ENCODE results near the gene ZNF213. TPM values are rescaled to one million over a fixed set of nuclear protein-coding genes. Genes with fewer than 3 reads are reported as not detected.
"Not testable (repeated sequence)": the region's sequence is repeated elsewhere in the genome, so short reads cannot be mapped to it uniquely, and the experiment has no call there.

Gene ZNF213
- total and polyA plus RNA-seq, 3 experiments from 2014 or later, result 3.8 to 10.5 (median 10.4) TPM

DNA sequence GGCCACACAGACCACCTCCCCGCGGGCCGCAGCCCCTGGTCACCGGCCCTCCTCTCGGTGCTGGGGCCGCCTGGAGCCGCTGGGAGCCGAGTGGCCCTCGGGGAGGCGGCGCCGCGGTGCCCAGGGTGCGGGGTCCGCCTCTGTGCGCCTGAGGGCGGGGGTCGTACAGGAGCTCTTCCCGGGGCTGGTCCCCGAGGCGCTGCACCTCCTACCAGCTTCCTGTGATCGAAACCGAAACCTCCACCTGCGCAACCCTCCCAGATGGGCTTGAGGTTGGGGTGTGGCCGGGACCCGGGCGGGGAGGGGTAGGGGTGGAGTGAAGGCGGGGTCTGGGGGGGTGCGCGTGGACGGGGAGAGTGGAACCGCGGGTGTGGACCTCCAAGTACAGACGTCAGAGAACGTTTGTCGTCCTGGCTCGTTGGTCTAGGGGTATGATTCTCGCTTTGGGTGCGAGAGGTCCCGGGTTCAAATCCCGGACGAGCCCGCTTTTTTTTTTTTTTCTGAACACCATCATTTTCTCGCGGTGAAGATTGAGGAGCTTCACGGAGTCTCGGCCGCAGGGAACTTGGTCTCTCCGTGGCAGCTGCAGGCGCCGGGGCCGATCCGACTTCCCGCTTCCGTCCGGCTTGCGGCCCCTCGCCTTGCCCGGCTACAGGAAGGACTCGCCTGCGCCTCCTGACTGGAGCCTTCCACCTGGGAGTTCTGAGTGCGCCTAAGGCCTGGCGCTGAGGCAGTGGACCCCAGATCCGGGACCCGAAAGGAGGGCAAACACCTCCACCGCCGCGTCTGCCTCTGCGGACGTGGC is 23.9 kb downstream of the ZNF213 start:
- Histone ChIP-seq H3K9me3 (ENCODE audit: low read length) (no peaks in the 10 kb centered on the region), H3K27me3 (ENCODE audit: insufficient read depth, low read length, poor library complexity, severe bottlenecking) (no peaks in the 10 kb centered on the region), H3K4me3 (ENCODE audit: low read length) (peak overlapping the region; percentile 87), H3K36me3 (ENCODE audit: insufficient read depth, low read length) (no peaks in the 10 kb centered on the region), H3K27ac (ENCODE audit: low read depth, low read length) (peak overlapping the region; percentile 82), H3K4me1 (ENCODE audit: insufficient read depth, low read length) (peaks cover 24% of the 10 kb centered on the region)
- Mint-ChIP-seq H3K27ac (peak overlapping the region; percentile 89 to 99 (median 96)), H3K9me3 (peaks cover 4 to 26% (median 17%) of the 10 kb centered on the region in 5 donors), H3K4me1 (peaks cover 21 to 32% (median 25%) of the 10 kb centered on the region in 3 donors), H3K4me3 (peak overlapping the region; percentile 86 to 96 (median 91)), H3K36me3 (peaks cover 0 to 11% (median 4%) of the 10 kb centered on the region in 3 donors), H3K27me3 (peaks cover 0 to 16% of the 10 kb centered on the region in 2 donors)
- DNase-seq, result peak; percentile 92 to 97 (median 93)
- ChIA-PET POLR2A (interaction anchor here (0.6 to 3.1 kb wide), 20 partner anchors 9 to 179 kb away, joined by 3 to 29 read pairs (median 4); partner anchors contain the start of genes PKMYT1, TIGD7, TNFRSF12A and ZNF213), CTCF (interaction anchor here (0.8 to 6.5 kb wide), 12 partner anchors 9 to 355 kb away, joined by 3 to 44 read pairs (median 4); partner anchors contain the start of gene ZNF213)

GRCh38 chr16:3161235-3162018 is 26.6 kb downstream of the ZNF213 start:
- Histone ChIP-seq H3K36me3 (ENCODE audit: insufficient read depth, low read length) (no peaks in the 10 kb centered on the region), H3K9me3 (ENCODE audit: low read length) (no peaks in the 10 kb centered on the region), H3K4me3 (ENCODE audit: low read length) (no peak overlapping the region), H3K27ac (ENCODE audit: low read depth, low read length) (no peak overlapping the region), H3K27me3 (ENCODE audit: insufficient read depth, low read length, poor library complexity, severe bottlenecking) (no peaks in the 10 kb centered on the region), H3K4me1 (ENCODE audit: insufficient read depth, low read length) (peaks cover 29% of the 10 kb centered on the region)
- Mint-ChIP-seq H3K27me3 (peaks cover 0 to 16% of the 10 kb centered on the region in 2 donors), H3K4me3 (peak overlapping the region in 5 of 7 donors; percentile 37 to 81 (median 55)), H3K4me1 (peaks cover 31 to 38% (median 34%) of the 10 kb centered on the region in 3 donors), H3K36me3 (peaks cover 0 to 11% (median 4%) of the 10 kb centered on the region in 3 donors), H3K27ac (peak overlapping the region in 2 of 8 donors; percentile 21 to 79), H3K9me3 (peaks cover 2 to 9% (median 7%) of the 10 kb centered on the region in 5 donors)
- ChIA-PET POLR2A (interaction anchor here (1.3 kb wide), 1 partner anchor 10 kb away, joined by 5 read pairs; no protein-coding TSS in a partner anchor), CTCF (interaction anchor here (1.1 to 6.5 kb wide), 6 partner anchors 11 to 240 kb away, joined by 3 to 44 read pairs (median 3); partner anchors contain the start of genes ZNF174 and ZSCAN32)
- DNase-seq, result no peak

- no peak overlapping the region for H3K4me3 ChIP-seq (ENCODE audit: low read length)
- Mint-ChIP-seq H3K36me3 (no peaks in the 10 kb centered on the region), H3K4me1 (peaks cover 14 to 20% (median 17%) of the 10 kb centered on the region in 3 donors), H3K27me3 (peaks cover 0 to 5% of the 10 kb centered on the region in 2 donors), H3K27ac (peak overlapping the region in 1 of 8 donors; percentile 62), H3K9me3 (no peaks in the 10 kb centered on the region), H3K4me3 (peak overlapping the region in 1 of 7 donors; percentile 50)
- H3K4me1 ChIP-seq (ENCODE audit: insufficient read depth, low read length), result peaks cover 14% of the 10 kb centered on the region
- H3K9me3 ChIP-seq (ENCODE audit: low read length), result no peaks in the 10 kb centered on the region
- DNase-seq, result no peak
- H3K27me3 ChIP-seq (ENCODE audit: insufficient read depth, low read length, poor library complexity, severe bottlenecking), result no peaks in the 10 kb centered on the region
- POLR2A ChIA-PET, result no interaction called here
- CTCF ChIA-PET, result interaction anchor here (1.2 to 2.4 kb wide), 6 partner anchors 11 to 105 kb away, joined by 3 to 15 read pairs (median 6); partner anchors contain the start of gene ZNF213
- no peaks in the 10 kb centered on the region for H3K36me3 ChIP-seq (ENCODE audit: insufficient read depth, low read length)
- H3K27ac ChIP-seq (ENCODE audit: low read depth, low read length), result no peak overlapping the region
Observed at GRCh38 chr16:3164121-3164991, 29.5 kb downstream of the ZNF213 start.

- no peak for DNase-seq
- H3K27ac Mint-ChIP-seq, result peak overlapping the region; percentile 39 to 86 (median 82)
- no peaks in the 10 kb centered on the region for H3K9me3 Mint-ChIP-seq
- ChIA-PET CTCF (interaction anchor here (0.6 to 2.4 kb wide), 11 partner anchors 10 to 164 kb away, joined by 3 to 15 read pairs (median 3); partner anchors contain the start of gene ZNF213), POLR2A (no interaction called here)
- H3K27me3 ChIP-seq (ENCODE audit: insufficient read depth, low read length, poor library complexity, severe bottlenecking), result no peaks in the 10 kb centered on the region
- H3K9me3 ChIP-seq (ENCODE audit: low read length), result no peaks in the 10 kb centered on the region
- H3K4me3 ChIP-seq (ENCODE audit: low read length), result peak overlapping the region; percentile 58
- H3K4me1 ChIP-seq (ENCODE audit: insufficient read depth, low read length), result peaks cover 5% of the 10 kb centered on the region
- peaks cover 0 to 1% of the 10 kb centered on the region in 2 donors for H3K27me3 Mint-ChIP-seq
- H3K36me3 Mint-ChIP-seq, result no peaks in the 10 kb centered on the region
- H3K4me1 Mint-ChIP-seq, result peaks cover 10 to 16% (median 13%) of the 10 kb centered on the region in 3 donors
- peak overlapping the region; percentile 54 for H3K27ac ChIP-seq (ENCODE audit: low read depth, low read length)
- H3K4me3 Mint-ChIP-seq, result peak overlapping the region in 6 of 7 donors; percentile 50 to 83 (median 66)
- no peaks in the 10 kb centered on the region for H3K36me3 ChIP-seq (ENCODE audit: insufficient read depth, low read length)
Observed at GRCh38 chr16:3165111-3165822, 30.4 kb downstream of the ZNF213 start.

GRCh38 chr16:3166505-3166886 is 31.7 kb downstream of the ZNF213 start:
- Mint-ChIP-seq H3K4me1 (peaks cover 21 to 25% (median 23%) of the 10 kb centered on the region in 3 donors), H3K27ac (peak overlapping the region in 3 of 8 donors; percentile 31 to 68 (median 48)), H3K27me3 (peaks cover 5 to 6% of the 10 kb centered on the region in 2 donors), H3K9me3 (no peaks in the 10 kb centered on the region), H3K4me3 (peak overlapping the region in 2 of 7 donors; percentile 1 to 7), H3K36me3 (no peaks in the 10 kb centered on the region)
- ChIA-PET CTCF (interaction anchor here (0.8 to 2.4 kb wide), 7 partner anchors 32 to 163 kb away, joined by 3 to 15 read pairs (median 5); partner anchors contain the start of gene ZNF213), POLR2A (interaction anchor here (0.5 to 0.8 kb wide), 2 partner anchors 14 to 18 kb away, joined by 3 read pairs; no protein-coding TSS in a partner anchor)
- Histone ChIP-seq H3K9me3 (ENCODE audit: low read length) (no peaks in the 10 kb centered on the region), H3K36me3 (ENCODE audit: insufficient read depth, low read length) (no peaks in the 10 kb centered on the region), H3K4me1 (ENCODE audit: insufficient read depth, low read length) (peaks cover 16% of the 10 kb centered on the region), H3K27ac (ENCODE audit: low read depth, low read length) (no peak overlapping the region), H3K27me3 (ENCODE audit: insufficient read depth, low read length, poor library complexity, severe bottlenecking) (peaks cover 4% of the 10 kb centered on the region), H3K4me3 (ENCODE audit: low read length) (no peak overlapping the region)
- DNase-seq, result no peak

DNA sequence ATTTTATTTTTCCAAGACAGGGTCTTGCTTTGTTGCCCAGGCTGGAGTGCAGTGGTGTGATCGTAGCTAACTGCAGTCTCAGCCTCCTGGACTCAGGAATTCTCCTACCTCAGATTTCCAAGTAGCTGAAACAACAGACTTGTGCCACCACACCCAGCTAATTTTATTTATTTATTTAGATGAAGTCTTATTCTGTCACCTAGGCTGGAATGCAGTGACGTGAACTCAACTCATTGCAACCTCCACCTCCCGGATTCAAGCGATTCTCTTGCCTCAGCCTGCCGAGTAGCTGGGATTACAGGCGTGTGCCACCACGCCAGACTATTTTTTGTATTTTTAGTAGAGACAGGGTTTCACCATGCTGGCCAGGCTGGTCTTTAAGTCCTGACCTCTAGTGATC is 33.9 kb downstream of the ZNF213 start:
- H3K27ac Mint-ChIP-seq; H3K36me3 ChIP-seq (ENCODE audit: insufficient read depth, low read length); H3K4me3 ChIP-seq (ENCODE audit: low read length); H3K9me3 ChIP-seq (ENCODE audit: low read length); DNase-seq; H3K36me3 Mint-ChIP-seq; H3K27ac ChIP-seq (ENCODE audit: low read depth, low read length); H3K9me3 Mint-ChIP-seq: not testable (repeated sequence)
- Histone ChIP-seq H3K27me3 (ENCODE audit: insufficient read depth, low read length, poor library complexity, severe bottlenecking) (peaks cover 16% of the 10 kb centered on the region), H3K4me1 (ENCODE audit: insufficient read depth, low read length) (peaks cover 29% of the 10 kb centered on the region)
- peaks cover 10 to 15% of the 10 kb centered on the region in 2 donors for H3K27me3 Mint-ChIP-seq
- H3K4me1 Mint-ChIP-seq, result peaks cover 27 to 37% (median 35%) of the 10 kb centered on the region in 3 donors
- CTCF ChIA-PET, result interaction anchor here (1.1 to 5.5 kb wide), 5 partner anchors 39 to 139 kb away, joined by 3 to 48 read pairs (median 4); no protein-coding TSS in a partner anchor
- POLR2A ChIA-PET, result interaction anchor here (0.6 to 2.4 kb wide), 2 partner anchors 18 to 144 kb away, joined by 6 to 8 read pairs; no protein-coding TSS in a partner anchor
- H3K4me3 Mint-ChIP-seq, result peak overlapping the region in 1 of 7 donors; percentile 25

Data from CD8-positive, alpha-beta memory T cell (primary cell).